ENCODE measurements around the gene MAP6D1.

GRCh38 chr3:183871541-183871940, 46.2 kb upstream of the MAP6D1 start:
- TF ChIP-seq CTCF (IDR thresholded peaks at IDR 0.05), result no peak
- no peak for TF ChIP-seq POLR2A (IDR thresholded peaks at IDR 0.05)
